Thyroid gland (tissue), 4 donors: ENCODE results near the gene PIAS4. TPM values are rescaled to one million over a fixed set of nuclear protein-coding genes. Genes with fewer than 3 reads are reported as not detected.

ENCODE experiments used
- DNase-seq, 2 donors: peaks; one replicate each; pipeline ENCODE4 v3.0.0-alpha.2; 2019
- H3K27ac ChIP-seq, 3 donors: fragments of 200-600 bp; sonication (generic); 1 replicate in 2 of 3; 2 replicates in 1 of 3; pipeline ENCODE4 v1.5.1; 2016 to 2019; ENCODE audit warnings: mild to moderate bottlenecking in 1 of 3, moderate library complexity in 1 of 3
- H3K27me3 ChIP-seq: fragments of 200-600 bp; sonication (generic); one replicate; pipeline ENCODE4 v1.5.1; 2019
- H3K36me3 ChIP-seq, 2 donors: fragments of 200-600 bp; sonication (generic); one replicate each; pipeline ENCODE4 v1.5.1; 2016 to 2019
- H3K4me1 ChIP-seq, 2 donors: fragments of 200-600 bp; sonication (generic); one replicate each; pipeline ENCODE4 v1.5.1; 2017 to 2019
- H3K4me3 ChIP-seq, 3 donors: fragments of 200-600 bp; sonication (generic); replicated peaks in 1 of 3; 1 replicate in 2 of 3; 2 replicates in 1 of 3; pipeline ENCODE4 v1.5.1; 2016; ENCODE audit warnings: mild to moderate bottlenecking in 1 of 3
- H3K9me3 ChIP-seq: fragments of 200-600 bp; sonication (generic); one replicate; pipeline ENCODE4 v1.5.1; 2017
- POLR2A ChIP-seq, 2 donors: fragments of 450-650 bp; IDR thresholded peaks; one replicate each; pipeline ENCODE4 v1.6.1; 2017; ENCODE audit warnings: antibody characterized with exemption in 2 of 2, mild to moderate bottlenecking in 2 of 2, moderate library complexity in 1 of 2
- WGBS, 2 donors: methylation state at CpG; one replicate each; pipeline ENCODE4 v1.1.5; 2017; 5-methylcytosine and 5-hydroxymethylcytosine counted together
- intact Hi-C: fragments of 100-400 bp; cut with DNase I; formaldehyde crosslinking; loops from one replicate; pipeline ENCODE4 v1.15.1; 2023
- total RNA-seq, 4 donors: library from RNA; depleted of rRNA; stranded (reverse); fragments of >200 nt; gene quantifications; one replicate each; pipeline ENCODE4 v1.2.3, GENCODE V29; 2016
- TF ChIP-seq, protein P1 (sequence below), 6 experiments: fragments of 200-600 bp in 3 of 6; fragments of 450-650 bp in 3 of 6; sonication (generic) in 3 of 6; IDR thresholded peaks; one replicate each; pipeline ENCODE4 v1.5.1; 2016 to 2019; ENCODE audit warnings: antibody characterized with exemption in 6 of 6, mild to moderate bottlenecking in 2 of 6, inconsistent platforms in 1 of 6, moderate library complexity in 1 of 6

The PIAS4 gene
- total RNA-seq, 4 donors from 2014 or later, result 14.7 to 32.3 (median 16.0) TPM

DNA sequence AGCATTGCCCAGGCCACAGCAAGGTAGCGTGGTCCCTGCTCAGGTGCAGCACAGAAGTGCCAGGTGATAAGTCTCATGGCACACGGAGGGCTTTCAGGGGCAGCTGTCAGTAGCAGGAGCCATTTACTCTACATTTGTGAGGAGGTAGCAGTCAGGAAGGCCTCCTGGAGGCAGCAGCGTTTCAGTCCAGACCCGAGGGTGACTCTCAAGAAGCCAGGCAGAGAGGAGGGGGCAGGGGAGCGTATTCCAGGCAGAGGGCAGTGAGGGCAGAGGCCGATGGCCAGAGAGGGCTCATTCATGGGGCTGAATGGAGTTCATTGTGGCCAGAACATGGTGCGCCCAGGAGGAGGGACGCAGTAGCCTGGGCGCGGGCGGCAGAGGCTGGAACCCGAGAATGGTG lies 8.9 kb downstream of the PIAS4 start:
- 87 to 88% methylated on average over 6 to 12 of the region's 12 CpGs for WGBS, 2 donors
- H3K36me3 ChIP-seq, result peaks cover 16 to 19% of the 10 kb centered on the region in 2 donors
- TF ChIP-seq, protein P1, sequence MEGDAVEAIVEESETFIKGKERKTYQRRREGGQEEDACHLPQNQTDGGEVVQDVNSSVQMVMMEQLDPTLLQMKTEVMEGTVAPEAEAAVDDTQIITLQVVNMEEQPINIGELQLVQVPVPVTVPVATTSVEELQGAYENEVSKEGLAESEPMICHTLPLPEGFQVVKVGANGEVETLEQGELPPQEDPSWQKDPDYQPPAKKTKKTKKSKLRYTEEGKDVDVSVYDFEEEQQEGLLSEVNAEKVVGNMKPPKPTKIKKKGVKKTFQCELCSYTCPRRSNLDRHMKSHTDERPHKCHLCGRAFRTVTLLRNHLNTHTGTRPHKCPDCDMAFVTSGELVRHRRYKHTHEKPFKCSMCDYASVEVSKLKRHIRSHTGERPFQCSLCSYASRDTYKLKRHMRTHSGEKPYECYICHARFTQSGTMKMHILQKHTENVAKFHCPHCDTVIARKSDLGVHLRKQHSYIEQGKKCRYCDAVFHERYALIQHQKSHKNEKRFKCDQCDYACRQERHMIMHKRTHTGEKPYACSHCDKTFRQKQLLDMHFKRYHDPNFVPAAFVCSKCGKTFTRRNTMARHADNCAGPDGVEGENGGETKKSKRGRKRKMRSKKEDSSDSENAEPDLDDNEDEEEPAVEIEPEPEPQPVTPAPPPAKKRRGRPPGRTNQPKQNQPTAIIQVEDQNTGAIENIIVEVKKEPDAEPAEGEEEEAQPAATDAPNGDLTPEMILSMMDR (IDR thresholded peaks at IDR 0.05), result no peak
- TF ChIP-seq POLR2A (IDR thresholded peaks at IDR 0.05), result no peak
- H3K4me3 ChIP-seq, result no peak overlapping the region
- no peaks in the 10 kb centered on the region for H3K27me3 ChIP-seq
- no peak overlapping the region for H3K27ac ChIP-seq
- H3K9me3 ChIP-seq, result no peaks in the 10 kb centered on the region
- intact Hi-C loops, result loop anchor here (5.0 kb wide), 1 partner anchor 36 kb away; no protein-coding TSS in a partner anchor
- DNase-seq, result no peak
- no peaks in the 10 kb centered on the region for H3K4me1 ChIP-seq

DNA sequence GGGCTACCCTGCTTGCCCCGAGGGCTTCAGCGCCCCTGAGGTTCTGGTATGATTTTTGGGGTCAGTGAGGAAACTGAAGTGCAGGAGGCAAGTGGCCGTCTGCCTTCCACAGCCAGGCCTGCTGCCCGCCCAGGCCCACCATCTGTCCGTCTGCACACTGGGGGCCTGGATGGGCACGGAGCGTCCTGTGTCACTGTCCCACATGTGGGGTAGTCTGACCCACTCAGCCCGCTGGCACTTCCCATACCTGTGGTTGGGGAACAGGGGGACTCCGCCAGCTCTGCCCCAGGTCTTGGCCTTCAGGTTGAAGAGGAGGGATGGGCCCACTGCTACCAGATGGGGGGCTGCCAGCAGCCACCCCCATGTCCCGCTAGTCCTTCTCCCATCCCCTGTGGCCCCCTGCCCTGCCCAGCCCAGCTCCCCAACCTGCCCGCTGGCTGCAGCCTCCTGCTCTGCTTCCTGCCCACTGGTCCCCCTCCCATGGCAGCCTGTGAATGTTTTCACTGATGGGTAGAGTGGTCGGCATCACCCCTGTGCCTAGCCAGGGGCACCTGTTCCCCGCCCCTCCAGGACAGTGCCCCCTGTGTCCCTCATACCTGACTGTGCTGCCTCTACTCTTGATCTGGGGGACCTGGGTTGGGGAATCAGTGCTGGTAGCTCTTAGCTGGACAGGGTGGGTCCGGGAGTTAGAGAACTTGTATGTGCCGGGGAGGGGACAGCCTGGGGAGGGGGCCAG lies 9.5 kb downstream of the PIAS4 start:
- Histone ChIP-seq H3K9me3 (no peaks in the 10 kb centered on the region), H3K4me1 (no peaks in the 10 kb centered on the region), H3K27ac (no peak overlapping the region), H3K4me3 (no peak overlapping the region), H3K27me3 (no peaks in the 10 kb centered on the region), H3K36me3 (peaks cover 16 to 19% of the 10 kb centered on the region in 2 donors)
- DNase-seq, result no peak
- TF ChIP-seq, protein P1 (IDR thresholded peaks at IDR 0.05), result no peak
- TF ChIP-seq POLR2A (IDR thresholded peaks at IDR 0.05), result no peak
- intact Hi-C loops, result loop anchor here (5.0 kb wide), 1 partner anchor 35 kb away; no protein-coding TSS in a partner anchor
- 94 to 99% methylated on average over 9 to 12 of the region's 15 CpGs for WGBS, 2 donors

DNA sequence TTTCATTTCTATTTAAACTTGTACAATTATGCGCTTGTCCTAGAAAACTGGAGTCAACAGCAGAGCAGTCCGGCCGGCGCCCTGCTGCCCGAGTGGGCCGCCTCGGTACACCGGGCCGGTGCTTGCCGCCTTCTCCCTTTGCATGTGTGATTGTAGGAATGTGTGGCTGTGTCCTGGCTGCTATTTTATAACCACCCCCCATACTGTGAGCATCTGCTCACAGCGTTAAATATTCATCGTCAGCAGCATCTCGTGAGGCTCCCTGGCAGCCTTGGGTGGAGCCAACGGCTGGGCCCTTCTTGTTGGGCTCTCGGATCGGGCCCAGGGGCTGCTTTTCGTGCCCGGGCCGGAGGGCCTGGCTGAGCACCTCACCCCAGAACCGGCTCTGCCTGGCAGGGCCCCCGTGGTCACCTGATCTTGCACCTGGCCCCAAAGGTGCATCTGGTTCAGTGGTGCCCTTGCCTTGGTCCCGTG lies 10.6 kb downstream of the PIAS4 start:
- peaks cover 13 to 15% of the 10 kb centered on the region in 2 donors for H3K36me3 ChIP-seq
- no peak overlapping the region for H3K4me3 ChIP-seq
- WGBS, 2 donors, result 92 to 93% methylated on average over 22 of the region's 22 CpGs
- no peak overlapping the region for H3K27ac ChIP-seq
- no peaks in the 10 kb centered on the region for H3K27me3 ChIP-seq
- TF ChIP-seq, protein P1 (IDR thresholded peaks at IDR 0.05), result no peak
- no peaks in the 10 kb centered on the region for H3K4me1 ChIP-seq
- intact Hi-C loops, result loop anchor here (5.0 kb wide), 1 partner anchor 34 kb away; no protein-coding TSS in a partner anchor
- H3K9me3 ChIP-seq, result no peaks in the 10 kb centered on the region
- no peak for DNase-seq

DNA sequence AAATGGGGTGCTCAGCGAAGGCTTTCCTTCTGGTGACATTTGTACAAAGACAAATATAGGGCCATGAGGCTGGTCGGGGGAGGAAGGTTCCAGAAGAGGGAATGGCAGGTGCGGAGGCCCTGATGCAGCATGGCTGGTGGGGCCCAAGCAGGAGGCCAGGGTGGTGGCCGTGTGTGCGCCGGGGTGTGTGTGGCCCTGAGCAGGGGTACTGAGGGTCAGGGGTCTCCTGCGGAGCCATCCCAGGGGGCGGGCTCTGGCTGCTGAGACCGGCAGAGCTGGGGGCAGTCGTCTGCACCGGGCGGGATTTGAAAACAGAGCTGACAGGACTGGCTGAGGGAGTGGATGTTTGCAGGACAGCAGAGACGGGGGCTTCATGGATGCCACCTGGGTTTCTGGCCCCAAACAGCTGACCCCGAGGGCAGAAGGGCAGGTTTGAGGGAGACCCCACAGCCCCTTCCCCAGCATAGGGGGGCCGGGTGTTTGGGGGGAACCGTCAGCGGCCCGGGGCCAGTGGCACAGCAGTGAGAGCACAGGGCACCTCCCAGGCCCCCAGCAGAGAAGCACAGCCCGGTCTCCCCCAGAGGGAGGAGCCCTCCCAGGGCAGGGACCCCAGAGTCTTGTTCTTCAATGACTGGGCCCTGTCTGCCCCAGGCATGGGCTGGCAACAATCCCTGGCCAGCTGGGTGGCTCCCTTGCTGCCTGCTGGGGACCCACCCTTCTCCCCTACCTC lies 11.4 kb downstream of the PIAS4 start:
- intact Hi-C loops, result loop anchor here (5.0 kb wide), 1 partner anchor 33 kb away; no protein-coding TSS in a partner anchor
- H3K27ac ChIP-seq, result no peak overlapping the region
- no peak for DNase-seq
- no peaks in the 10 kb centered on the region for H3K4me1 ChIP-seq
- no peak overlapping the region for H3K4me3 ChIP-seq
- TF ChIP-seq POLR2A (IDR thresholded peaks at IDR 0.05), result no peak
- TF ChIP-seq, protein P1 (IDR thresholded peaks at IDR 0.05), result no peak
- no peaks in the 10 kb centered on the region for H3K27me3 ChIP-seq
- H3K9me3 ChIP-seq, result no peaks in the 10 kb centered on the region
- WGBS, 2 donors, result 93 to 95% methylated on average over 7 to 17 of the region's 19 CpGs
- H3K36me3 ChIP-seq, result peaks cover 5 to 7% of the 10 kb centered on the region in 2 donors
